Measurements from ENCODE around the gene PEX11G.
"Not testable (repeated sequence)": the region's sequence is repeated elsewhere in the genome, so short reads cannot be mapped to it uniquely, and the experiment has no call there.

Gene PEX11G

DNA sequence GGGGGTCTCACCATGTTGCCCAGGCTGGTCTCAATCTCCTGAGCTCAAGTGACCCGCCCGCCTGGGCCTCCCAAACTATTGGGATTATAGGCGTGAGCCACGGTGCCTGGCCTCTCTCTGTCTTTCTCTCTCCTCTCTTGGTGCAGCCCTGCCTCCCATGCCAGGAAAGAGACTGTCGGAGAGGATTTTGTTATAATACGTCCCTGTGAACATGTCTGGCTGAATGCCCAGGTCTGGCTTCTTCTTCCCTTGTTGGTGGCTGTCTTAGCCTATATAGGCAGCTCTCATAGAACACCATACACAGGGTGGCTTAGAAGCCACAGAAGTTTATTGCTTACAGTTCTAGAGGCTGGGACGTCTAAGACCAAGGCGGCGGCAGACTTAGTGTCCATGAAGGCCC lies 46.4 kb downstream of the PEX11G start:
- TF ChIP-seq, protein P1, sequence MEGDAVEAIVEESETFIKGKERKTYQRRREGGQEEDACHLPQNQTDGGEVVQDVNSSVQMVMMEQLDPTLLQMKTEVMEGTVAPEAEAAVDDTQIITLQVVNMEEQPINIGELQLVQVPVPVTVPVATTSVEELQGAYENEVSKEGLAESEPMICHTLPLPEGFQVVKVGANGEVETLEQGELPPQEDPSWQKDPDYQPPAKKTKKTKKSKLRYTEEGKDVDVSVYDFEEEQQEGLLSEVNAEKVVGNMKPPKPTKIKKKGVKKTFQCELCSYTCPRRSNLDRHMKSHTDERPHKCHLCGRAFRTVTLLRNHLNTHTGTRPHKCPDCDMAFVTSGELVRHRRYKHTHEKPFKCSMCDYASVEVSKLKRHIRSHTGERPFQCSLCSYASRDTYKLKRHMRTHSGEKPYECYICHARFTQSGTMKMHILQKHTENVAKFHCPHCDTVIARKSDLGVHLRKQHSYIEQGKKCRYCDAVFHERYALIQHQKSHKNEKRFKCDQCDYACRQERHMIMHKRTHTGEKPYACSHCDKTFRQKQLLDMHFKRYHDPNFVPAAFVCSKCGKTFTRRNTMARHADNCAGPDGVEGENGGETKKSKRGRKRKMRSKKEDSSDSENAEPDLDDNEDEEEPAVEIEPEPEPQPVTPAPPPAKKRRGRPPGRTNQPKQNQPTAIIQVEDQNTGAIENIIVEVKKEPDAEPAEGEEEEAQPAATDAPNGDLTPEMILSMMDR (IDR thresholded peaks at IDR 0.05; ENCODE audit: insufficient read depth, low read depth, low read length, missing control alignments), result no peak
- DNase-seq (ENCODE audit: low read depth), result no peak
- H3K4me3 ChIP-seq (ENCODE audit: low read length), result no peak overlapping the region

DNA sequence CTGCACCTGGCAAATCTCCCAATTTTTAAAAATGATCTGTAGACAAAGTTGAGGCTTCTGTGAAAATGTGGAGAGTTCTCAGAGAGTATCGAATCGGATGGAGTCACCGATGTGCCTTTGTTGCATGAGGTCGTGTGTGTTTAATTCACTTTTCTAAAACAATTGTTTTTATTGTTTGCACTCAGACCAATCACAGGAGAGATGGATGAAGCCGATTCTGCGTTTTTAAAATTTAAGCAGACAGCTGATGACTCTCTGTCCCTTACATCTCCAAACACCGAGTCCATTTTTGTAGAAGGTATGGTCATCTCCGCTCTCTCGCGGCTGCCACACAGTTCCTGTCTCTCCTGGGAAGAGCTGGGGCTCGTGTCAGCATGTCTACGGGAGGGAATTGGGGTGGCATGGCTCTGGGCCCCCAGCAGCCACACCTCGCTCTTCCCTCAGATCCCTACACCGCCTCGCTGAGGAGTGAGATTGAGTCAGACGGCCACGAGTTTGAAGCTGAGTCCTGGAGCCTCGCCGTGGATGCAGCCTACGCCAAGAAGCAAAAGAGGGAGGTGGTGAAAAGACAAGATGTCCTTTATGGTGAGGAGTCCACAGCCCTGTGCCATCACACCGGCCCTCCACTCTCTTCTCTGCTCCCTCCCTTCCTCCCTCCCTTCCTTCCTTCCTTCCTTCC lies 47.2 kb downstream of the PEX11G start:
- H3K4me3 ChIP-seq (ENCODE audit: low read length), result no peak overlapping the region
- DNase-seq (ENCODE audit: low read depth), result no peak
- TF ChIP-seq, protein P1 (IDR thresholded peaks at IDR 0.05; ENCODE audit: insufficient read depth, low read depth, low read length, missing control alignments), result no peak

DNA sequence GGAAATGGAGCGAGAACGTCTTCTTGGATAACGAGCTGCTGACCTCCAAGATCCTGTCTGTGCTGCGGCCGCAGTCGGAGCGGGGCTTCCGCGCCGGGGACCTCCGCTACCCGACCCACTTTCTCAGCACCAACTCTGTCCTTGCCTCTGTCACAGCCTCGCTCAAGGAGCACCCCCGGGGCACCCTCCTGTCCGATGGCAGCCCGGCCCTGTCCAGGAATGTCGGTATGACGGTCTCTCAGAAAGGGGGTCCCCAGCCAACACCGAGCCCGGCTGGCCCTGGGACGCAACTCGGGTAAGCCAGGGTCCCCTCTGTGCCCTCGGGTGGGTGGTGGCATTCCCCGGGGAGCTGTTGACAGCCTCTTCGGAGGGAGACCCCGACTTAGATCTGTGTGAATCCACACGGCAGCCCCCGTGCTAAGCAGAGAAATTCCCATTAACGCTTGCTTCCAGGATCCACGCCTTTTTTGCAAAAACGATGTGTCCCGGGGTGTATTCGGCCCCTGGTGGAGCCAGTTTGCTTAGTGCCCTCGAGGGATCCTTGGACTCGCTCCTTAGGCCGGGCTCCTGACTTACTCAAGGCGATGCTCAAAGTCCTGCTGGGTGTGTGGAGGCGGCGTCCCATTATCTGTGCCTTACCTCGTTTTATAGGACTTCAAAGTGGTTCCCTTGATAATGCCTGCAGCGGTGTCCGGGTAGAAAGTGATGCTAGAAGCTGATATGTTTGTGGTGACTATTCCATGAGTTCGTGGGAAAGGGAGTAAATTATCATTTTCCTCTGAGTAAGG lies 48.5 kb downstream of the PEX11G start:
- TF ChIP-seq, protein P1 (IDR thresholded peaks at IDR 0.05; ENCODE audit: insufficient read depth, low read depth, low read length, missing control alignments), result no peak
- no peak overlapping the region for H3K4me3 ChIP-seq (ENCODE audit: low read length)
- DNase-seq (ENCODE audit: low read depth), result no peak

DNA sequence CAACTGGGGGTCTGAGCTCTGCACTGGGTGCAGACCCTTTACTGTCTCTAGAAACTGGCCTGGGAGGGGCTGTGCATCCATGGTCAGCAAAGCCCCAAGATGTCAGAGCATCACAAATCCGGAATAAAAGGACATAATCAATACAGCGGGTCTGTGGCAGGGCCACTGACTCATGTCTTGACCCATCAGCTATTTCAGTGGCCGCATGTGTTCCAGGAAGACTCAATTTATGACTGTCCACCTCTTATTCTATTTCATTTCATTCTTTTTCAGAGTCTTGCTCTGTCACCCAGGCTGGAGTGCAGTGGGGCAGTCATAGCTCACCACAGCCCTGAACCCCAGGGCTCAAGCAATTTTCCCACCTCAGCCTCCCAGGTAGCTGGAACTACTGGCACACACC lies 53.2 kb downstream of the PEX11G start:
- TF ChIP-seq, protein P1 (IDR thresholded peaks at IDR 0.05; ENCODE audit: insufficient read depth, low read depth, low read length, missing control alignments), result no peak
- no peak overlapping the region for H3K4me3 ChIP-seq (ENCODE audit: low read length)
- DNase-seq (ENCODE audit: low read depth), result no peak

DNA sequence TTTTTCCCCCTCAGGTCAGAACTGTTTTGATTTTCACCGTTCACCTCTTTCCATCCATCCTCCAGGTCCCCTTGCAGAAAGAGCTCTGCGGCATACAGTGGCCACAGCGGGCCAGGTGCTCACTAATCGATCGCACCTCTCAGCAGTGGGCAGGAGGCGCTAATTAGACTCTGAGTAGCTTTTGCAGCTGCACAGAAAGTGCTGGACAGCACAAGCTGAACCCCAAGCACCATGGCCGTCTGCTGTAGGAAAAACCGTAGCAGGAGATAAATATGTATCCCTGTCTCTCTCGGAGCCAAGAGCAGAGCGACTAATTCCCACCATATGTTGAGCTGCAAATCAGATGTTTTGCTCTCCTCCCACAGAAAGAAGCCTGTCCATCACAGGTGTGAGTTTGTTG lies 54.4 kb downstream of the PEX11G start:
- TF ChIP-seq, protein P1 (IDR thresholded peaks at IDR 0.05; ENCODE audit: insufficient read depth, low read depth, low read length, missing control alignments), result no peak
- H3K4me3 ChIP-seq (ENCODE audit: low read length), result no peak overlapping the region
- no peak for DNase-seq (ENCODE audit: low read depth)

DNA sequence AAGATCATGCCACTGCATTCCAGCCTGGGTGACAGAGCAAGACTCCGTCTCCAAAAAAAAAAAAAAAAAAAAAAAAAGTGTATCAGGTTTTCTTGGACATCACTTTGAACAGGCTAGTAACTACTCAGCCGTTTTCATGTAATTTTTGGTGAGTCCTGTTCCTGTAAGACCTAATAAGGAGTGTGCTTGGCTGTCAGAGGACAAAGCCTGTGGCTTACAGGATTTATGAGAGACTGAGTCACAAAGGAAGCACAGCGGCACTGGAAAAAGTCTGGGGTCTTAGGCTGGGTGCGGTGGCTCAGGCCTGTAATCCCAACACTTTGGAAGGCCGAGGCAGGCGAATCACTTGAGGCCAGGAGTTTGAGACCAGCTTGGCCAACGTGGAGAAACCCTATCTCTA lies 55.4 kb downstream of the PEX11G start:
- not testable (repeated sequence) for DNase-seq (ENCODE audit: low read depth); H3K4me3 ChIP-seq (ENCODE audit: low read length)

DNA sequence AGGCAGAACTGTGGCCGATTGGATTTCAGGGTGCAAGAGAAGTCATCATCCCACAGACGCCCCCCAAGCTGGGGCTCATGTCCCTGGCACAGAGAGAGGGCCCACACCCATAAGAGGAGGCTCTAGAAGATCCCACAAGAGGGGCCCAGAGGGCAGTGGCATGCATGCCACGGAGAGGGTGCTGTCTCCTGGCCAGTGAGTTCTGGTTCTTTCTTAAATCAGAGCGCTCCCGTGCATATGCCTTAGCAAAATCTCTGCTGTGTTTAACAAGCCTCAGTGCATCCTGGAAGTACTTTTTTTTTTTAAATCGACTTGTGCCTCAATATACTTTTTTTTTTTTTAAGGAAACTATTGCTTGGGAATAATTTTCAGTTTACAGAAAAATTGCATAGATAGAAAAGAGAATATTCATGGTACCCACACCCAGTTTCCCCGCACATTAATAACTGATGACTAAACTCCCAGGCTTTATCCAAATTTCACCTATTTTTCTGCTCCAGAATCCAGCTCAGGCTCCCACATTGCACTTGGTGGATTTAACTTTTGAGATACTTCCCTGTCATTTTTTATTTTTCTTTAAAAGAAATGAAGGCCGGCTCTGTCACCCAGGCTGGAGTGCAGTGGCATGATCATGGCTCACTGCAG lies 59.1 kb downstream of the PEX11G start:
- DNase-seq (ENCODE audit: low read depth), result no peak
- no peak overlapping the region for H3K4me3 ChIP-seq (ENCODE audit: low read length)
- TF ChIP-seq, protein P1 (IDR thresholded peaks at IDR 0.05; ENCODE audit: insufficient read depth, low read depth, low read length, missing control alignments), result no peak
